Activated T-cell treated with anti-CD3 and anti-CD28 coated beads for 48 hours (primary cell): ENCODE measurements around the gene ZNF81.
"Not testable (repeated sequence)": the region's sequence is repeated elsewhere in the genome, so short reads cannot be mapped to it uniquely, and the experiment has no call there.

ENCODE experiments used
- DNase-seq: peaks from one replicate; pipeline ENCODE4 v3.0.0-alpha.2; 2020; ENCODE audit warnings: low read depth

ZNF81 gene

GRCh38 chrX:47836164-47837072 is at the start of gene ZNF81:
Gene ZNF81 (plus strand): TSS chrX:47836902. CDS start chrX:47846268, 9,366 bp downstream.
- DNase-seq: peak; percentile 84

GRCh38 chrX:47796433-47796906 is 40.2 kb upstream of the ZNF81 start:
- no peak for DNase-seq

DNA sequence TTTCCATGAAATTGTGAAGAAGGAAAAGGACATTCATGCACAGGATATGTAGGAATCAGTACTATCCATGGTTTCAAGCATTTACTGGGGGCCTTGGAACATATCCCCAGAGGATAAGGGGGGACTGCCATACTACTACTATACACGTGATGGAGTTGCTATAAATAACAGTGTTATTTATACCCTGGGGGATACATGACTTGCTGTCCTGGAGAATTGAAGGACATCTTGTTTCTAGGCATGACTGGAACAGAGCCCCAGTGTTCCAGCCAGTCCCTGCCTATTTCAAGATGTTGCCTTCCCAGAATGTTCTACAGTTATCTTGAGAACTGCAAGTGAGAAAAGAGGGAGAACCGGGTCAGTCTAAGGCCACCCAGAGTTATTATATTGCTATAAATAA is 39.6 kb upstream of the ZNF81 start:
- no peak for DNase-seq

- no peak for DNase-seq
Measured at GRCh38 chrX:47798861-47799260, 37.8 kb upstream of the ZNF81 start.

- no peak for DNase-seq
Measured at GRCh38 chrX:47802589-47802988, 34.1 kb upstream of the ZNF81 start.

GRCh38 chrX:47803103-47803502 is 33.6 kb upstream of the ZNF81 start:
- DNase-seq: not testable (repeated sequence)

DNA sequence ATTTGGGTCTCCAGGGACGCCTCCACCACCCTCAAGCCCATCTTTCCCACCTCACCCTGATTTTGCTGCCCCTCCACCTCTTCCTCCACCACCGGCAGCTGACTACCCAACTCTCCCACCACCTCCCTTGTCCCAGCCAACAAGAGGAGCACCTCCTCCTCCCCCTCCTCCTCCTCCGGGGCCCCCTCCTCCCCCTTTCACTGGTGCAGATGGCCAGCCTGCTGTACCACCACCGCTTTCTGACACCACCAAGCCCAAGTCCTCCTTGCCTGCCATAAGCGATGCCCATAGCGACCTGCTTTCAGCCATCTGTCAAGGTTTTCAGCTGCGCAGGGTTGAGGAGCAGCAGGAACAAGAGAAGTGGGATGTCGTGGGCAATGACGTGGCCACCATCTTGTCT is 32.4 kb upstream of the ZNF81 start:
- no peak for DNase-seq

DNA sequence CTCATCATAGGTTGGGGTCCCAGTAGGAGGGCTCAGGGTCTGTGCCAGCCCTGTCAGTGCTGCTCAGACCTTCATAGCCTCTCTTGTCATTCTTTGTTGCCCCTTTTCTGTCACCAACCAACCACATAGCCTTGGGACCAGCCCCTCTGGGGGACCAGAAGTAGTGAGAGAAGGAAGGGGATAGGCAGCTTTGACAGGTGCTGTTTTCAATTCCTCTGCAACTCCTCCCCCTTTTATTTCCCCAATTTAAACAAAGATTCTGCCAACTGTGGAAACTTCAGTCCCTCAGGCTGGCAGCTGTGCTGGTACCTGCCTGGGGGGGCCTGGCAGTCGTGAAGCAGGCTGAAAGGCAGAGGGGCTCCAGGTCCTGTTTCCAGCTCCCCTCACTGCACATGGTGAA is 30.9 kb upstream of the ZNF81 start:
- DNase-seq: not testable (repeated sequence)

GRCh38 chrX:47806415-47807271 is 30.1 kb upstream of the ZNF81 start:
- DNase-seq: not testable (repeated sequence)

DNA sequence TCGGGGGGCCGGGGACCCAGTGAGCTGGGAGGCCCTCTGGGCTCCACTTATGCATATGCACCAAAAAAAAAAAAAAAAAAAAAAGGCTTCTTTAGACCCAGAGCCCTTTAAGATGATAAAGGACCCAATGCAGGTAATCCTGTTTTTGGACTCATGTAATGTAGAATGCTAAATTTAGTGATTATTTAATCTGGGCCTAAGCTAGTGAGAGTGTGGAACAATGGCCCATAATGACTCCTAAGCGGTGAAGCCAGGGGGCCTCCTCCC is 29.5 kb upstream of the ZNF81 start:
- DNase-seq: not testable (repeated sequence)

GRCh38 chrX:47807548-47807947 is 29.2 kb upstream of the ZNF81 start:
- no peak for DNase-seq

DNA sequence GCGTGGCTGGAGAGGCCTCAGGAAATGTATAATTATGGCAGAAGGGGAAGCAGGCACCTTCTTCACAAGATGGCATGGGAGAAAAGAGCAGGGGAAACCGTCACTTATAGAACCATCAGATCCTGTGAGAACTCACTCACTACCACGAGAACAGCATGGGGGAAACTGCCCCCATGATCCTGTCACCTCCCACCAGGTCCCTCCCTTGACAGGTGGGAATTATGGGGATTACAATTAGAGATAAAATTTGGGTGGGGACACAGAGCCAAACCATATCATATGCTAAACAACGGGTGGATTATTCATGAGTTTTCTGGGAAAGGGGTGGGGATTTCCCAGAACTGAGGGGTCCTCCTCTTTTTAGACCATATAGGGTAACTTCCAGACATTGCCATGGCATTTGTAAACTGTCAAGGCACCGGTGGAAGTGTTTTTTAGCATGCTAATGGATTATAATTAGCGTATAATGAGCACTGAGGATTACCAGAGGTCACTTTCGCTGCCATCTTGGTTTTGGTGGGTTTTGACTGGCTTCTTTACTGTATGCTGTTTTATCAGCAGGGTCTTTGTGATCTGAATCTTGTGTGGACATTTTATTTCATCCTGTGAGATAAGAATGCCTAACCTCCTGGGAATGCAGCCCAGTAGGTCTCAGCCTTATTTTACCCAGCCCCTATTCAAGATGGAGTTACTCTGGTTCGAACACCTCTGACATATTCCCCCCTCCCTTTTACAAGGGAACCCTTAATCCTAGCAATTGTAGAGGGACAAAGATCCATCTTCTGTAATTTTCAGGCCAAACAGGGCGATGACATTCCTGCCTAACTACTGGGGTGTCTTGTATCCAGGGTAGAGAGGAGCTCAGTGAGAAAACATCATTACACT is 27.6 kb upstream of the ZNF81 start:
- DNase-seq: no peak

DNA sequence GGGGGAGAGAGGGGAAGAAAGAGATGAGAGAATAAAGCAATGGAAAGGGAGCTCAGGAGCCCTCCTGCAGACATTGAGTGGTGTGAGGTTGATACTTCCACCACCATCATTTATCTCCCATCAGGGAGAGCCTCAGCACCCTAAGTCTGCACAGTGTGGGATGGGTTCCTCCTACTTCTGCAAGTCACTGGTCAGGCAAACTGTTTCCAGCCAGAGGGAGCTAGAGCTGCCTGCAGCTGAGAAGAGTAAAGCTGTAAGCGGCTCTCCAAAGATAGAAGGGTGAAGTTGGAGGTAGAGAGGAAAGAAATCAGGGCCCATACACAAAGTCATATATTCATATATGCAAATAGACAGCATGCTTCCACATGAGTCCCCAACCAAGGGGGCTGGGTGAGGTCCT is 21.9 kb upstream of the ZNF81 start:
- no peak for DNase-seq

GRCh38 chrX:47815901-47816845 is 20.5 kb upstream of the ZNF81 start:
- DNase-seq: no peak

- no peak for DNase-seq
Measured at GRCh38 chrX:47817421-47817820, 19.3 kb upstream of the ZNF81 start.

GRCh38 chrX:47817897-47818296 is 18.8 kb upstream of the ZNF81 start:
- no peak for DNase-seq

DNA sequence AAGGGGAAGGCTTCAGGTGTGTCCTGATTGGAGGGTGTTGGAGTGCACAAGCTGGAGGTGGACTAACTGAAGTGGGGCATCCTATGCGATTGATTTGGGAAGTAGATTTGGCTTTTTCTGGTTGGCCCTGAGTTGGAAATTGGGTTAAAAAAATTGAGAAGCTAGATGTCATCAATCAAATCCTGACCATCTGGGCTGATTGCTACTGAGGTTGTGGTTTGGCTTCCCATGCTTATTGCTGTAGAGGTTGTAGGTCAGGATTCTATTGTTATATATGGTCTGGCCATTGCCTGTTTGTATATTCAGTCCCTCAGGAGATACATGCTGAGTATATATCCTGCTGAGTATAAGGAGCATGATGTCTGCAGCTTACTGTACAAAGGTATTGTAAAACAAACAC is 7.7 kb upstream of the ZNF81 start:
- DNase-seq: no peak

- peak; percentile 9 for DNase-seq
Measured at GRCh38 chrX:47831788-47832187, 4.9 kb upstream of the ZNF81 start.

- DNase-seq: no peak
Measured at GRCh38 chrX:47838361-47838760, 1.7 kb downstream of the ZNF81 start.

GRCh38 chrX:47840111-47840510 is 3.4 kb downstream of the ZNF81 start:
- DNase-seq: no peak

GRCh38 chrX:47843363-47843762 is 6.7 kb downstream of the ZNF81 start:
- DNase-seq: no peak
